ENCODE data around the gene MORF4L2. TPM values are rescaled to one million over a fixed set of nuclear protein-coding genes. Genes with fewer than 3 reads are reported as not detected.

MORF4L2 gene
- total and polyA plus RNA-seq, 2 of the 8 experiments (the other 6 are each of a cell fraction or from before 2014, with no cell fraction given), result 235 to 373 TPM

DNA sequence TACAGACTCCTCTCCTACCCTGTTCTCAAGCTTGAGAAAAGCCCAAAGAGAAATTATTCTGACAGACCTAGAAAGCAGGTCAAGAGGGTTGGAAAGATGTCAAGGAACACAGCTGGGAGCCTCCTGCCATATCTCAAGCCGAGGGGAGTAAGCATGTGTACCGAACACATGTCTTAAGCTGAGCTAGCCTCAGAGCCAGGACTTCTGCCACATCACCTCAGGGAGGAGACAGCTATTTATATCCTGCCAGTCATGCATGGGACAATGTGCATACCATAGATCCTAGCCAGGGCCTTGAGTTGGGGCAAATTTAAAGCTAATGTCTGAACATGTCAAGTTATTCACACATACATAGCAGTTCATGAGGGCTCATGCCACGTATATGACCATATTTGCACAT is 36.0 kb upstream of the MORF4L2 start:
- no peaks in the 10 kb centered on the region for H3K79me2 ChIP-seq (ENCODE audit: control insufficient read depth in 1 of 2, insufficient read depth in 2 of 2, low read length in 2 of 2)
- no peak overlapping the region for H4K91ac ChIP-seq (replicated peaks; ENCODE audit: insufficient read length, low read length)
- FAIRE-seq (no peak), DNase-seq (ENCODE audit: low read depth in 1 of 2, low spot score in 2 of 2) (no peak)
- H3K36me3 ChIP-seq (ENCODE audit: control insufficient read depth in 2 of 4, insufficient read depth in 4 of 4, low read length in 3 of 4), result no peaks in the 10 kb centered on the region
- no peak overlapping the region for H3K18ac ChIP-seq (ENCODE audit: extremely low read depth, low read length)
- no peaks in the 10 kb centered on the region for H4K20me1 ChIP-seq (replicated peaks in 1 of 2; ENCODE audit: control insufficient read depth in 1 of 2, insufficient read depth in 2 of 2, low read length in 2 of 2)
- H3K27me3 ChIP-seq (replicated peaks in 1 of 4; ENCODE audit: control insufficient read depth in 3 of 4, extremely low read depth in 1 of 4, insufficient read depth in 3 of 4, low read length in 3 of 4), result no peaks in the 10 kb centered on the region
- no peak overlapping the region for H2AK5ac ChIP-seq (ENCODE audit: low read depth, low read length)
- H2BK20ac ChIP-seq (ENCODE audit: low read length), result no peak overlapping the region
- no peak overlapping the region for H3K4me3 ChIP-seq (ENCODE audit: extremely low read depth in 1 of 4, insufficient read depth in 2 of 4, low read depth in 3 of 4, low read length in 4 of 4)
- no peak overlapping the region for H2AFZ ChIP-seq (ENCODE audit: low read length)
- H3K23me2 ChIP-seq (ENCODE audit: low read depth, low read length), result no peaks in the 10 kb centered on the region
- no peak overlapping the region for H4K8ac ChIP-seq (ENCODE audit: extremely low read depth, insufficient read depth, low read length)
- no peak overlapping the region for H3K4ac ChIP-seq (replicated peaks; ENCODE audit: insufficient read length, low read depth, low read length)
- ChIA-PET POLR2A (ENCODE audit: partially characterized antibody) (interaction anchor here (0.6 to 2.1 kb wide), 6 partner anchors 9 to 52 kb away, joined by 3 to 6 read pairs (median 3); no protein-coding TSS in a partner anchor), CTCF (ENCODE audit: partially characterized antibody) (interaction anchor here (1.1 to 1.6 kb wide), 2 partner anchors 8 to 11 kb away, joined by 3 to 5 read pairs; no protein-coding TSS in a partner anchor)
- no peaks in the 10 kb centered on the region for H3K9me3 ChIP-seq (ENCODE audit: insufficient read depth in 2 of 2, low read depth in 1 of 2, low read length in 1 of 2)
- H2BK15ac ChIP-seq (ENCODE audit: low read length), result no peak overlapping the region
- no peak overlapping the region for H3K4me2 ChIP-seq (ENCODE audit: insufficient read depth in 1 of 2, low read depth in 2 of 2, low read length in 2 of 2)
- H3K23ac ChIP-seq (ENCODE audit: insufficient read length), result no peak overlapping the region
- no peak overlapping the region for H3K9ac ChIP-seq (replicated peaks in 1 of 4; ENCODE audit: extremely low read depth in 1 of 4, low read depth in 3 of 4, low read length in 3 of 4)
- no peak overlapping the region for H2BK12ac ChIP-seq (ENCODE audit: low read depth, low read length)
- H4K5ac ChIP-seq (ENCODE audit: insufficient read length, low read depth, low read length), result no peak overlapping the region
- H3K27ac ChIP-seq (ENCODE audit: low read depth, low read length), result no peak overlapping the region
- H3K14ac ChIP-seq (ENCODE audit: insufficient read length), result no peak overlapping the region
- no peak overlapping the region for H3K56ac ChIP-seq (replicated peaks; ENCODE audit: insufficient read length, low read depth, low read length)
- WGBS, 2 experiments (ENCODE audit: extremely low coverage in 1 of 2, insufficient coverage in 1 of 2, insufficient read length in 1 of 2, insufficient replicate concordance in 2 of 2, low coverage in 1 of 2, low lambda C conversion rate in 2 of 2, missing lambda C conversion rate in 1 of 2), result 96% methylated on average over 3 of the region's 3 CpGs; no CpG with 5 or more reads in 1 of the 2 experiments
- no peak overlapping the region for H2BK120ac ChIP-seq (replicated peaks; ENCODE audit: low read depth, low read length)
- H3K4me1 ChIP-seq (replicated peaks in 1 of 4; ENCODE audit: control insufficient read depth in 3 of 4, insufficient read depth in 4 of 4, low read length in 3 of 4), result peaks cover 0 to 5% (median 2%) of the 10 kb centered on the region in 4 experiments; a peak in 4 of 7 replicates
- no peak overlapping the region for H2BK5ac ChIP-seq (ENCODE audit: low read depth, low read length)
- no peaks in the 10 kb centered on the region for H3K79me1 ChIP-seq (ENCODE audit: low read depth, low read length)
- no peak for TF ChIP-seq JUND (IDR thresholded peaks at IDR 0.05; ENCODE audit: low read length)
- TF ChIP-seq GTF2F1 (IDR thresholded peaks at IDR 0.05; ENCODE audit: borderline replicate concordance, low read depth, low read length), result no peak
- no peak for TF ChIP-seq RBBP5 (IDR thresholded peaks at IDR 0.05; ENCODE audit: borderline replicate concordance, low read depth, low read length)
- no peak for TF ChIP-seq EP300 (IDR thresholded peaks at IDR 0.05; ENCODE audit: borderline replicate concordance in 1 of 2, low read depth in 2 of 2, low read length in 2 of 2)
- no peak for TF ChIP-seq TAF7 (optimal IDR thresholded peaks at IDR 0.05; ENCODE audit: borderline replicate concordance, low read depth, low read length)
- TF ChIP-seq, protein P1, sequence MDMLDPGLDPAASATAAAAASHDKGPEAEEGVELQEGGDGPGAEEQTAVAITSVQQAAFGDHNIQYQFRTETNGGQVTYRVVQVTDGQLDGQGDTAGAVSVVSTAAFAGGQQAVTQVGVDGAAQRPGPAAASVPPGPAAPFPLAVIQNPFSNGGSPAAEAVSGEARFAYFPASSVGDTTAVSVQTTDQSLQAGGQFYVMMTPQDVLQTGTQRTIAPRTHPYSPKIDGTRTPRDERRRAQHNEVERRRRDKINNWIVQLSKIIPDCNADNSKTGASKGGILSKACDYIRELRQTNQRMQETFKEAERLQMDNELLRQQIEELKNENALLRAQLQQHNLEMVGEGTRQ (IDR thresholded peaks at IDR 0.05; ENCODE audit: low read length), result no peak
- no peak for TF ChIP-seq SUZ12 (IDR thresholded peaks at IDR 0.05; ENCODE audit: low read length)
- no peak for TF ChIP-seq SP2 (IDR thresholded peaks at IDR 0.05; ENCODE audit: low read length)
- TF ChIP-seq ZNF274 (IDR thresholded peaks at IDR 0.05; ENCODE audit: borderline replicate concordance, extremely low read depth, low read length), result no peak
- TF ChIP-seq BCL11A (IDR thresholded peaks at IDR 0.05; ENCODE audit: low read depth in 2 of 2, low read length in 2 of 2), result no peak
- TF ChIP-seq SIRT6 (IDR thresholded peaks at IDR 0.05; ENCODE audit: low read length), result no peak
- TF ChIP-seq ASH2L (IDR thresholded peaks at IDR 0.05; ENCODE audit: low read length), result no peak
